OCI-LY7 (cell line): Measurements from ENCODE around the gene POLR1A. TPM values are rescaled to one million over a fixed set of nuclear protein-coding genes. Genes with fewer than 3 reads are reported as not detected.

Source experiments
- BruUV-seq: library from RNA; stranded (reverse); fragments of 400-500 nt; replicated peaks from 2 replicates; lab custom pipeline; 2021; lab: Mats Ljungman, UMichigan
- CTCF ChIA-PET: fragments of 300-600 bp; sonication (Branson Sonifier 250); formaldehyde crosslinking; loops from one replicate; lab custom pipeline; 2022; ENCODE audit warnings: antibody characterized with exemption; ENCODE audit not compliant: unreplicated experiment; lab: Charles Lee
- POLR2A ChIA-PET: fragments of 300-600 bp; sonication (Branson Sonifier 250); formaldehyde crosslinking; loops from one replicate; lab custom pipeline; 2022; ENCODE audit warnings: antibody characterized with exemption; lab: Charles Lee
- DNase-seq: peaks from one replicate; pipeline ENCODE4 v3.0.0-alpha.2; 2015; ENCODE audit warnings: low spot score
- H2AFZ ChIP-seq: fragments of 200-600 bp; sonication (generic), shearing (Covaris generic); 2 replicates; pipeline ENCODE4 v1.6.1; 2014; ENCODE audit warnings: mild to moderate bottlenecking, antibody characterized with exemption, low read length, moderate library complexity
- H3K27ac ChIP-seq: fragments of 200-600 bp; sonication (generic); 2 replicates; pipeline ENCODE4 v1.5.1; 2014; ENCODE audit warnings: mixed run types, low read depth, mild to moderate bottlenecking, moderate library complexity, low read length, inconsistent platforms; ENCODE audit not compliant: poor library complexity, severe bottlenecking
- H3K36me3 ChIP-seq: fragments of 200-600 bp; sonication (generic); 2 replicates; pipeline ENCODE4 v1.6.1; 2014; ENCODE audit warnings: mild to moderate bottlenecking, antibody characterized with exemption, low read length, moderate library complexity, mixed read lengths; ENCODE audit not compliant: insufficient read depth
- H3K4me1 ChIP-seq: fragments of 200-600 bp; sonication (generic); 2 replicates; pipeline ENCODE4 v1.5.1; 2014; ENCODE audit warnings: mild to moderate bottlenecking, low read length; ENCODE audit not compliant: insufficient read depth, poor library complexity, severe bottlenecking
- H3K4me2 ChIP-seq: fragments of 200-600 bp; sonication (generic); 2 replicates; pipeline ENCODE4 v1.6.1; 2014; ENCODE audit warnings: mild to moderate bottlenecking, low read length
- H3K4me3 ChIP-seq: fragments of 200-600 bp; sonication (generic); 2 replicates; pipeline ENCODE4 v1.5.1; 2014; ENCODE audit warnings: mild to moderate bottlenecking, low read depth, low read length; ENCODE audit not compliant: poor library complexity, severe bottlenecking
- H3K79me2 ChIP-seq: fragments of 200-600 bp; sonication (generic); 2 replicates; pipeline ENCODE4 v1.6.1; 2016; ENCODE audit warnings: low read depth, mild to moderate bottlenecking, low read length, moderate library complexity, mixed read lengths; ENCODE audit not compliant: insufficient read depth
- H3K9me2 ChIP-seq: fragments of 200-600 bp; sonication (generic); 2 replicates; pipeline ENCODE4 v1.6.1; 2016; ENCODE audit warnings: mild to moderate bottlenecking, low read length, mixed read lengths; ENCODE audit not compliant: insufficient read depth
- H3K9me3 ChIP-seq: fragments of 200-600 bp; sonication (generic); 2 replicates; pipeline ENCODE4 v1.6.1; 2014; ENCODE audit warnings: mild to moderate bottlenecking, mixed run types, low read length, mixed read lengths
- H4K20me1 ChIP-seq: fragments of 200-600 bp; sonication (generic); 2 replicates; pipeline ENCODE4 v1.6.1; 2014; ENCODE audit warnings: mild to moderate bottlenecking, antibody characterized with exemption, low read length, moderate library complexity, mixed read lengths; ENCODE audit not compliant: insufficient read depth
- EZH2phosphoT487 ChIP-seq: fragments of 200-600 bp; sonication (generic); IDR thresholded peaks from 2 replicates; pipeline ENCODE4 v1.6.1; 2018; ENCODE audit warnings: low read depth, borderline replicate concordance, mild to moderate bottlenecking, mixed run types, antibody characterized with exemption, low read length, moderate library complexity, mixed read lengths
- intact Hi-C: fragments of 100-400 bp; cut with micrococcal nuclease; formaldehyde crosslinking; loops from one replicate; pipeline ENCODE4 v1.10.0; 2022; ENCODE audit not compliant: unreplicated experiment
- total RNA-seq, 2 experiments: library from RNA; depleted of rRNA in 1 of 2; stranded (reverse); fragments of >200 nt in 1 of 2; shearing (Covaris generic) in 1 of 2; gene quantifications; 2 replicates each; pipeline ENCODE4 v1.2.3, GENCODE V29; 2014 to 2022
- TF ChIP-seq, protein P1 (sequence below): fragments of 200-600 bp; sonication (generic); conservative IDR thresholded peaks from 2 replicates; pipeline ENCODE4 v1.5.1; 2014; ENCODE audit warnings: mild to moderate bottlenecking, antibody characterized with exemption, low read length, moderate library complexity, mixed read lengths

The POLR1A gene
- total RNA-seq, 2 experiments from 2014 or later, result 17.5 to 53.3 TPM

DNA sequence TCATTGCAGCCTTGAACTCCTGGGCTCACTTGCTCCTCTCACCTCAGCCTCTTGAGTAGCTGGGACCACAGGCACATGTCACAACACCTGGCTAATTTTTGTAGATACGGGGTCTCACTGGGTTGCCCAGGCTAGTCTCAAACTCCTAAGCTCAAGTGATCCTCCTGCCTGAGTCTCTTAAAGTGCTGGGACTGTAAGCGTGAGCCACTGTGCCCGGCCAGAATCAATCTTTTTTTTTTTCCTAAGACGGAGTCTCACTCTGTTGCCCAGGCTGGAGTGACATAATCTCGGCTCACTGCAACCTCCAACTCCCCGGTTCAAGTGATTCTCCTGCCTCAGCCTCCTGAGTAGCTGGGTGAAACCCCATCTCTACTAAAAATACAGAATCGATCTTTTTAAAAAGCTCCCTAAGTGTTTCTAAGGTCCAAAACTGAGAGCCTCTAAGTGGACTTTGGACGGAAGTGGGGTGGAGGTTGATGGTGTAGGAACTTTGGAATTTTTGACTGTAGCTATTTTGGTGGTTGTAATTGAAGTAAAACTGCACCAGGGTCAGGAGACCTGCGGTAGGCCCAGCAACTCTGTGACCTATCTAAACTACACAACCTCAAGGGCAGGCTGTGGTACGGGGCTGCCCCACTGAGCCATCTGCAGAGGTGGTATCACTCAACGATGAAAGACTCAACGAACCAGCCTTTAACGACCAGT, 82.9 kb downstream of the POLR1A start:
- intact Hi-C loops, result no loop called here
- no peaks in the 10 kb centered on the region for H3K79me2 ChIP-seq
- CTCF ChIA-PET, result no interaction called here
- POLR2A ChIA-PET, result interaction anchor here (1.2 kb wide), 1 partner anchor 10 kb away, joined by 4 read pairs; no protein-coding TSS in a partner anchor
- peaks cover 42% of the 10 kb centered on the region for H3K36me3 ChIP-seq
- no peak overlapping the region for H2AFZ ChIP-seq
- DNase-seq, result no peak
- BruUV-seq, result no TSS peak
- no peak overlapping the region for H3K27ac ChIP-seq
- H3K4me3 ChIP-seq, result no peak overlapping the region
- H3K9me3 ChIP-seq, result no peaks in the 10 kb centered on the region
- no peaks in the 10 kb centered on the region for H3K9me2 ChIP-seq
- H3K4me1 ChIP-seq, result no peaks in the 10 kb centered on the region
- no peaks in the 10 kb centered on the region for H4K20me1 ChIP-seq
- H3K4me2 ChIP-seq, result no peak overlapping the region
- TF ChIP-seq, protein P1, sequence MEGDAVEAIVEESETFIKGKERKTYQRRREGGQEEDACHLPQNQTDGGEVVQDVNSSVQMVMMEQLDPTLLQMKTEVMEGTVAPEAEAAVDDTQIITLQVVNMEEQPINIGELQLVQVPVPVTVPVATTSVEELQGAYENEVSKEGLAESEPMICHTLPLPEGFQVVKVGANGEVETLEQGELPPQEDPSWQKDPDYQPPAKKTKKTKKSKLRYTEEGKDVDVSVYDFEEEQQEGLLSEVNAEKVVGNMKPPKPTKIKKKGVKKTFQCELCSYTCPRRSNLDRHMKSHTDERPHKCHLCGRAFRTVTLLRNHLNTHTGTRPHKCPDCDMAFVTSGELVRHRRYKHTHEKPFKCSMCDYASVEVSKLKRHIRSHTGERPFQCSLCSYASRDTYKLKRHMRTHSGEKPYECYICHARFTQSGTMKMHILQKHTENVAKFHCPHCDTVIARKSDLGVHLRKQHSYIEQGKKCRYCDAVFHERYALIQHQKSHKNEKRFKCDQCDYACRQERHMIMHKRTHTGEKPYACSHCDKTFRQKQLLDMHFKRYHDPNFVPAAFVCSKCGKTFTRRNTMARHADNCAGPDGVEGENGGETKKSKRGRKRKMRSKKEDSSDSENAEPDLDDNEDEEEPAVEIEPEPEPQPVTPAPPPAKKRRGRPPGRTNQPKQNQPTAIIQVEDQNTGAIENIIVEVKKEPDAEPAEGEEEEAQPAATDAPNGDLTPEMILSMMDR, result no peak
- TF ChIP-seq EZH2phosphoT487, result no peak

DNA sequence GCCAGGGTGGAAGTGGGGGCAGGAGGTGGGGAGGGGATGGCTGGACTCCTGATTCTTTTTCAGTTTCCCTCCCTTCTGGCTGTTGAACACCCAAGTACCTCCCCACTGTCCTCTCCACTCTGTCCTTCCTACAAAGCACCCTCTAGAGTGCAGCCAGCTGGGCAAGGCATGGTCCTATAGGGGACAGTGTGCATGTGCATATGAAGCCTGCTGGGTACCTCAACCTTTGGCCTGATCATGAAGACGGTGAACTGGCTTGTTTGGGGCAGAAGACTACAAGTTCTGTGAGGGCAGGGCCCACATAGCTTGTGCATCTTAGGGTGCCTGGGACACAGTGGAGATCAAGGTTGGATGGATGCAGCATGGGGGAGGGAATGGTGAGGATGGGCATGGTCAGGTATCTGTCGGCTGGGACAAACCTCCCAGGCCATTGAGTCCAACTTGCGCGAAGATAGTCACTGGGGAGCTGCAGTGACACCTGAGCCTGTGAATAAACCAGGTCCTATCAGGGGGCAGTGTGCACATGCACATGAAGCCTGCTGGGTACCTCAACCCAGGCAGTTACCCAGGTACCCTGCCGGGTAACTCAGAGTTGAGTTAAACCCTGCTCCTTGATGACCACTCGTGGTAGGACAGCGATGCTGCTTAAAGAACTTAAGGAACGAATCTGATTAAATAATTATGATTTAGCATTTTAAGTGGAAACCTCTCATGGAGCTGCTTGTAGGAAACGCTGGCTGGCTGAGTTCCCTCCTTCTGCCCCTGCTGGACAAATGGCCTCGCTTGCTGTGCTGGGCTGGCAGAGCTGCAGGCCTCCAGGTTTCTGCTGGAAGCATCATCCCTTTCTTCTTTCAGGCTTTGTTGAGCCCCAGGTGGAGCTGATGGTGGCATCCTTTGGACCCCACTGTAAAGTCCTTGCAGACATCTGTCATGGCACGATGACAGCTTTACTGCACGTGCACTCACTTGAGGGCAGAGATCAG, 84.0 kb downstream of the POLR1A start:
- Histone ChIP-seq H3K4me2 (no peak overlapping the region), H3K79me2 (no peaks in the 10 kb centered on the region), H3K4me3 (no peak overlapping the region), H4K20me1 (no peaks in the 10 kb centered on the region), H2AFZ (no peak overlapping the region), H3K36me3 (peaks cover 30% of the 10 kb centered on the region), H3K9me2 (no peaks in the 10 kb centered on the region), H3K27ac (no peak overlapping the region), H3K9me3 (no peaks in the 10 kb centered on the region), H3K4me1 (peaks cover 7% of the 10 kb centered on the region)
- POLR2A ChIA-PET, result interaction anchor here (1.2 kb wide), 1 partner anchor 8 kb away, joined by 4 read pairs; no protein-coding TSS in a partner anchor
- no TSS peak for BruUV-seq
- DNase-seq, result no peak
- no peak for TF ChIP-seq EZH2phosphoT487
- TF ChIP-seq, protein P1, result no peak
- intact Hi-C loops, result no loop called here
- CTCF ChIA-PET, result no interaction called here
